Loucy (cell line): ENCODE data around the gene SPRED2.
A peak's percentile ranks its signal among the peaks of the same experiment; 100 is the strongest.

Experiments
- H2AFZ ChIP-seq: fragments of 200-600 bp; sonication (generic); 2 replicates; pipeline ENCODE4 v1.6.0; 2016; ENCODE audit warnings: antibody characterized with exemption, mild to moderate bottlenecking, low read length, moderate library complexity
- H3F3A ChIP-seq: fragments of 200-600 bp; 2 replicates; pipeline ENCODE4 v1.6.0; 2016; ENCODE audit warnings: antibody characterized with exemption, low read depth, mild to moderate bottlenecking
- H3K27me3 ChIP-seq: fragments of 200-600 bp; sonication (generic); 2 replicates; pipeline ENCODE4 v1.6.1; 2014; ENCODE audit warnings: low read length, mild to moderate bottlenecking; ENCODE audit not compliant: insufficient read depth, poor library complexity, severe bottlenecking
- H3K36me3 ChIP-seq: fragments of 200-600 bp; sonication (generic); 2 replicates; pipeline ENCODE4 v1.6.1; 2016; ENCODE audit warnings: low read length; ENCODE audit not compliant: insufficient read depth
- H3K4me1 ChIP-seq: fragments of 200-600 bp; sonication (generic); 2 replicates; pipeline ENCODE4 v1.5.1; 2014; ENCODE audit warnings: low read length, mild to moderate bottlenecking; ENCODE audit not compliant: insufficient read depth, poor library complexity, severe bottlenecking
- H3K4me2 ChIP-seq: fragments of 200-600 bp; sonication (generic); 2 replicates; pipeline ENCODE4 v1.6.0; 2014; ENCODE audit warnings: antibody characterized with exemption, low read length, low read depth, mild to moderate bottlenecking; ENCODE audit not compliant: poor library complexity, severe bottlenecking
- H3K4me3 ChIP-seq: fragments of 200-600 bp; sonication (generic); 2 replicates; pipeline ENCODE4 v1.5.1; 2014; ENCODE audit warnings: low read length, mild to moderate bottlenecking, mixed read lengths; ENCODE audit not compliant: poor library complexity, severe bottlenecking
- H3K79me2 ChIP-seq: fragments of 200-600 bp; sonication (generic); 2 replicates; pipeline ENCODE4 v1.6.1; 2014; ENCODE audit warnings: low read length; ENCODE audit not compliant: insufficient read depth
- H3K9ac ChIP-seq: fragments of 200-600 bp; sonication (generic); 2 replicates; pipeline ENCODE4 v1.6.0; 2014; ENCODE audit warnings: mild to moderate bottlenecking, low read depth, low read length, moderate library complexity; ENCODE audit not compliant: poor library complexity, severe bottlenecking
- H3K9me2 ChIP-seq: fragments of 200-600 bp; sonication (generic); replicated peaks from 2 replicates; pipeline ENCODE4 v1.6.1; 2016; ENCODE audit warnings: low read depth, low read length, mixed read lengths
- H3K9me3 ChIP-seq: fragments of 200-600 bp; sonication (generic); 2 replicates; pipeline ENCODE4 v1.6.1; 2014; ENCODE audit warnings: mild to moderate bottlenecking, antibody characterized with exemption, low read length, low read depth; ENCODE audit not compliant: insufficient read depth
- H4K20me1 ChIP-seq: fragments of 200-600 bp; sonication (generic); 2 replicates; pipeline ENCODE4 v1.6.0; 2014; ENCODE audit warnings: antibody characterized with exemption, low read length, mild to moderate bottlenecking; ENCODE audit not compliant: insufficient read depth, poor library complexity, severe bottlenecking
- CTCF ChIP-seq: fragments of 200-600 bp; sonication (generic); conservative IDR thresholded peaks from 2 replicates; pipeline ENCODE4 v1.5.1; 2014; ENCODE audit warnings: mild to moderate bottlenecking, antibody characterized with exemption, low read length
- EZH2phosphoT487 ChIP-seq: fragments of 200-600 bp; IDR thresholded peaks from 2 replicates; pipeline ENCODE4 v1.6.1; 2018; ENCODE audit warnings: antibody characterized with exemption, mild to moderate bottlenecking, moderate library complexity, borderline replicate concordance

The SPRED2 gene

GRCh38 chr2:65388596-65389390, 43.6 kb downstream of the SPRED2 start:
- Histone ChIP-seq H3K4me1 (peaks cover 5% of the 10 kb centered on the region), H3K4me2 (no peak overlapping the region), H3K4me3 (no peak overlapping the region), H3F3A (no peaks in the 10 kb centered on the region), H3K36me3 (no peaks in the 10 kb centered on the region), H3K9ac (no peak overlapping the region), H3K79me2 (peaks cover 34% of the 10 kb centered on the region), H3K9me3 (no peaks in the 10 kb centered on the region), H4K20me1 (no peaks in the 10 kb centered on the region), H2AFZ (no peak overlapping the region), H3K27me3 (no peaks in the 10 kb centered on the region), H3K9me2 (no peaks in the 10 kb centered on the region)
- no peak for TF ChIP-seq EZH2phosphoT487
- TF ChIP-seq CTCF = no peak

- no peak overlapping the region for H3K4me3 ChIP-seq
- no peaks in the 10 kb centered on the region for H3K9me3 ChIP-seq
- H3K79me2 ChIP-seq = peaks cover 38% of the 10 kb centered on the region
- no peak overlapping the region for H3K9ac ChIP-seq
- H3K27me3 ChIP-seq = no peaks in the 10 kb centered on the region
- H3K36me3 ChIP-seq = no peaks in the 10 kb centered on the region
- no peaks in the 10 kb centered on the region for H3F3A ChIP-seq
- no peak overlapping the region for H3K4me2 ChIP-seq
- no peak overlapping the region for H2AFZ ChIP-seq
- H3K9me2 ChIP-seq = no peaks in the 10 kb centered on the region
- peaks cover 12% of the 10 kb centered on the region for H3K4me1 ChIP-seq
- TF ChIP-seq CTCF (no peak), EZH2phosphoT487 (no peak)
- H4K20me1 ChIP-seq = no peaks in the 10 kb centered on the region
These were observed 44.3 kb downstream of the SPRED2 start for GRCh38 chr2:65388051-65388531.

GRCh38 chr2:65386989-65387388, 45.4 kb downstream of the SPRED2 start:
- Histone ChIP-seq H3K9me3 (no peaks in the 10 kb centered on the region), H3K27me3 (no peaks in the 10 kb centered on the region), H3K36me3 (no peaks in the 10 kb centered on the region), H2AFZ (no peak overlapping the region), H3K4me2 (no peak overlapping the region), H3F3A (no peaks in the 10 kb centered on the region), H4K20me1 (no peaks in the 10 kb centered on the region), H3K4me1 (peaks cover 12% of the 10 kb centered on the region), H3K9me2 (no peaks in the 10 kb centered on the region), H3K9ac (no peak overlapping the region), H3K4me3 (no peak overlapping the region), H3K79me2 (peaks cover 40% of the 10 kb centered on the region)
- TF ChIP-seq CTCF (peak; percentile 33; the same call in 1 of the 2 replicates), EZH2phosphoT487 (no peak)
